ENCODE data around the gene NTRK2. TPM values are rescaled to one million over a fixed set of nuclear protein-coding genes. Genes with fewer than 3 reads are reported as not detected.

The NTRK2 gene
- total and polyA plus RNA-seq, 5 experiments from 2014 or later: not detected

- H3K27ac Mint-ChIP-seq: no peak overlapping the region
- POLR2A ChIA-PET: no interaction called here
- peaks cover 0 to 2% (median 0%) of the 10 kb centered on the region in 9 donors for H3K9me3 Mint-ChIP-seq
- ATAC-seq: no peak
- no peak for DNase-seq
- H3K4me3 Mint-ChIP-seq: no peak overlapping the region
- H3K27me3 Mint-ChIP-seq: peaks cover 1 to 5% (median 4%) of the 10 kb centered on the region in 5 donors
- no peaks in the 10 kb centered on the region for H3K36me3 Mint-ChIP-seq
- no peaks in the 10 kb centered on the region for H3K4me1 Mint-ChIP-seq
Measured at GRCh38 chr9:84943482-84944050, 274.0 kb downstream of the NTRK2 start.

- H3K27me3 Mint-ChIP-seq: peaks cover 0 to 11% (median 8%) of the 10 kb centered on the region in 5 donors
- no peaks in the 10 kb centered on the region for H3K36me3 Mint-ChIP-seq
- POLR2A ChIA-PET: no interaction called here
- H3K4me3 Mint-ChIP-seq: no peak overlapping the region
- no peaks in the 10 kb centered on the region for H3K4me1 Mint-ChIP-seq
- peak overlapping the region in 1 of 10 donors; percentile 49 for H3K27ac Mint-ChIP-seq
- DNase-seq (no peak), ATAC-seq (no peak)
- peaks cover 0 to 2% (median 0%) of the 10 kb centered on the region in 9 donors for H3K9me3 Mint-ChIP-seq
Measured at GRCh38 chr9:84945878-84946538, 276.5 kb downstream of the NTRK2 start.

DNA sequence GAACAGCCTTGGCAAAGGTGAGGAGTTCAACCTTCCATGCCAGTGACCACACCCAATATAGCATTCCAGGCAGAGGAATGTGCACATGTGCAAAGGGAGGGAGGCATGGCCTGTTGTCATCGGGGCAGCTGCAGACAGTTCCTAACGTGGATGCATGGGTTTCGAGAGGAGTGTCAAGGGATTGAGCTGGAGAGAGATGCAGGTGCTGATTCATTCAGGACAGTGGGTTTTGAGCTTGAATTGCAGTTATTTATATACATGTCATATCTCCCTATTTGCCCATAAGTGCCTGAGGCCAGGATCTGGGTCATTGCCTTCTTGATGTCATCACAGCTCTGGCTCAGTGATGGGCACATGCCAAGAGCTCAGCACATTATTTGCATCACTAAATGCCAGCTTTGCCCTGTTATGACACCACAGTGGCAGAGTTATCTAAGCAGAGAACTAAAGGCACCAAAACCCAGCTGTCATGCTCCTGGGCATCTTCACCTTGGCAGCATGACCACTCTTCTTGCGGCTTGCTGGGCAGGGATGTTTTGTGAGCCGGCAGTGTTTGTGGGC is 278.0 kb downstream of the NTRK2 start:
- H3K4me3 Mint-ChIP-seq: no peak overlapping the region
- H3K36me3 Mint-ChIP-seq: no peaks in the 10 kb centered on the region
- peaks cover 0 to 2% (median 0%) of the 10 kb centered on the region in 9 donors for H3K9me3 Mint-ChIP-seq
- H3K27ac Mint-ChIP-seq: no peak overlapping the region
- H3K27me3 Mint-ChIP-seq: peaks cover 0 to 11% (median 8%) of the 10 kb centered on the region in 5 donors
- POLR2A ChIA-PET: no interaction called here
- no peaks in the 10 kb centered on the region for H3K4me1 Mint-ChIP-seq
- DNase-seq (no peak), ATAC-seq (no peak)

DNA sequence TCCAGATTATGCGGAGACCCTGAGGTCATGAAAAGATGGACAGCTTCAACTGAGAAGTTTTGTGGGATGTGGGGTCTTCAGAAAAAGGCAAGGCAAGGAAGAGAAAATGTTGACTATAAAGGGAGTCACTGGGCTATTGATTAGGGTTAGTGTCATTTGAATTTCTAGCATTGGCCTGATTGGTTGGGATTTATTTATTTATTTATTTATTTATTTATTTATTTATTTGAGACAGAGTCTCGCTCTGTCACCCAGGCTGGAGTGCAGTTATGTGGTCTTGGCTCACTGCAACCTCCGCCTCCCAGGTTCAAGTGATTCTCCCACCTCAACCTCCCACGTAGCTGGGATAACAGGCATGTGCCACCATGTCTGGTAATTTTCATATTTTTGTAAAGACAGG is 279.7 kb downstream of the NTRK2 start:
- peaks cover 6 to 20% (median 16%) of the 10 kb centered on the region in 5 donors for H3K27me3 Mint-ChIP-seq
- H3K9me3 Mint-ChIP-seq: peaks cover 0 to 2% (median 0%) of the 10 kb centered on the region in 9 donors
- no peak for ATAC-seq

DNA sequence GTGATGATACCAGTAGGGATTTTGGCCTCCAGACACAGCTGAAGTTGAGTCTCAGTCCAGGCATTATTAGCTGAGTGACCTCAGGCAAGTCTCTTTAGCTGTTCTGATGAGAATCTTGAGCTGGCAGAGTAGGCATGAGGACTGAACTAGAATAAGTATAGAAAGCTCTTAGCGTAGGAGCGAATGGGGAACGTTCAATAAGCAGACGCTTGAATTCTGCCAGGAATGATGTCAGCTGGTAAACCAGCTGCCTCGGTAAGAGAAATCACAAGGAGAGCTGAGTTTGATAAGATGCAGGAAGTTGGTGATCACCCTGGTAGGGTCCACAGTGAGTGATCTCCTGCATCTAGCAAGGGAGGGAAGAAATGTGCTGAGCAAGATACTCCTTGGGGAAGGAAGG is 280.4 kb downstream of the NTRK2 start:
- DNase-seq (no peak), ATAC-seq (no peak)
- H3K4me1 Mint-ChIP-seq: peaks cover 0 to 5% (median 2%) of the 10 kb centered on the region in 4 donors
- H3K27me3 Mint-ChIP-seq: peaks cover 8 to 26% (median 18%) of the 10 kb centered on the region in 5 donors
- no peak overlapping the region for H3K27ac Mint-ChIP-seq
- H3K9me3 Mint-ChIP-seq: peaks cover 0 to 2% (median 0%) of the 10 kb centered on the region in 9 donors
- no peak overlapping the region for H3K4me3 Mint-ChIP-seq
- POLR2A ChIA-PET: no interaction called here
- H3K36me3 Mint-ChIP-seq: no peaks in the 10 kb centered on the region

More for the DNA sequence above, 279.7 kb downstream of the NTRK2 start:
- Mint-ChIP-seq H3K27ac (no peak overlapping the region), H3K4me3 (no peak overlapping the region), H3K36me3 (no peaks in the 10 kb centered on the region), H3K4me1 (peaks cover 0 to 4% (median 2%) of the 10 kb centered on the region in 4 donors)
- POLR2A ChIA-PET: no interaction called here
- no peak for DNase-seq

DNA sequence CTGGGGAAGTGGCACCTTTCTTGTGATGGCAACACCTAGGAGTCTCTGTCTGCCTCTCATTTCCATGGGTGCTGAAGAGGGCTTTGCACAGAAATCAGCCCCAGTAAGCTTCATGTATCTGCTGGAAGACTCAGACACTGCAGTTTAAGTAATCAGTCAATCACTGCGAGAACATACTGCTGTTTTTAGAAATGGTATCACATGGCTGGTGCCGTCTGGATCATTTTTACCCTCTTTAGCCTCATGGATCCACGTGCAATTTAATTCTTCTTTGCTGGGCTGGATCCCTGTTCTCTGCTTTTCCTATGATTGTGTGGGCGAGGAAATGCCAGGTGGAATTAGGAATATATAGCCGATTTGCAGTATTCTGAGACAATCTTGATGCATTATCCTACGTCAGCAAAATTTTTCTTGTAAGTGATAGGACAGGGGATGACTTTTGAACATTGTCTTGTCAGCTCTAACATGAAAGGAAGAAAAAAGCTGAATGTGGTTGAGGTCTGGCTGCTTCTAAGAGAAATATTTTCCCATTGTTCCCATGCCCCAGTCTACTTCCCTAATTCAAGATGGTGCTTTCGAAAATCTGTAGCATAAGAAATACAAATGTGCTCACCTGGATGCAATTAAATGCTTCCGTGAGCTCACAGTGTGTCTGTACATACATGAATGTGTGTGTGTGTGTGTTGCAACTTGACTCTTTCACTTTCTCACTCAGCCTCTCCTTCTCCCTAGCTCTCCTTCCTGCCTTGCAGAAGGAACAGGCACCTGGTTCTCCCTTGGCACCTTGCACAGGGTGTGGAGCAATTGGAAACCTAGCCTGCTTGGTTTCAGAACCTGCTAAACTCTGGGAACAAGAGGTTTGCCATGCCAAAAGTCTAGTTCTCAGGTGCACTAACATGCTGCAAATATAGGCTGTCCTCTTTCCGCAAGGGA is 281.6 kb downstream of the NTRK2 start:
- POLR2A ChIA-PET: no interaction called here
- DNase-seq: no peak
- Mint-ChIP-seq H3K4me3 (no peak overlapping the region), H3K4me1 (peaks cover 0 to 5% (median 2%) of the 10 kb centered on the region in 4 donors), H3K36me3 (no peaks in the 10 kb centered on the region), H3K27me3 (peaks cover 9 to 34% (median 19%) of the 10 kb centered on the region in 5 donors), H3K27ac (no peak overlapping the region), H3K9me3 (peaks cover 0 to 2% (median 0%) of the 10 kb centered on the region in 9 donors)
- ATAC-seq: no peak

DNA sequence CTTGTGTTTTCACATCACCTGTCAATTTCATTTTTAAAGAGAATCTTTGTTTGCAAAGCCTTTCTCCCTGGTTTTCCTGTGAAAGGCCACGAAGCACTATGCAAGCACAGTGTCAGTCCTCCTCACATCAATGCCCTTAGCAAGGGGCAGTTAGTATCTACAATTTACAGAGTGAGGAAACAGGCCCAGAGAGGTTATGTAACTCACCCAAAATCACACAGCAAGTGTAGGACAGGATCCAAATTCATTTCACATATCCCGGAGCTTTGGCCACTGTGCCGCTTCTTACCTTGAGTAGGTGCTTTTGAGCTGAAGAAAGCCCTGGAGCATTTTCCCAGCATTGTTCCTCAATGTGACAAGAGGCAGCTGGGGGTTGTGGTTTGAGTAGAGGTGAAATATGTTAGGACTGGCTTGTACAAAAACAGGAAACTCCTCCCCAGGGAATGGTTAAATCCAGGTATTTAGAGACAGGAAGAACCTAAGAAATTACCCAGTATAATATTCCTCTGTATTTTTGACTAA is 283.8 kb downstream of the NTRK2 start:
- ATAC-seq (no peak), DNase-seq (no peak)
- no peak overlapping the region for H3K4me3 Mint-ChIP-seq
- POLR2A ChIA-PET: no interaction called here
- peaks cover 13 to 42% (median 25%) of the 10 kb centered on the region in 5 donors for H3K27me3 Mint-ChIP-seq
- H3K4me1 Mint-ChIP-seq: peaks cover 0 to 5% (median 2%) of the 10 kb centered on the region in 4 donors
- no peaks in the 10 kb centered on the region for H3K36me3 Mint-ChIP-seq
- H3K9me3 Mint-ChIP-seq: peaks cover 0 to 3% (median 0%) of the 10 kb centered on the region in 9 donors
- H3K27ac Mint-ChIP-seq: no peak overlapping the region

GRCh38 chr9:84953797-84954705 is 284.5 kb downstream of the NTRK2 start:
- Mint-ChIP-seq H3K4me1 (peaks cover 0 to 5% (median 2%) of the 10 kb centered on the region in 4 donors), H3K27me3 (peaks cover 13 to 35% (median 20%) of the 10 kb centered on the region in 5 donors), H3K36me3 (no peaks in the 10 kb centered on the region), H3K9me3 (peaks cover 0 to 3% (median 0%) of the 10 kb centered on the region in 9 donors), H3K4me3 (no peak overlapping the region), H3K27ac (no peak overlapping the region)
- peak in 4 of 10 donors; percentile 8 to 19 (median 12) for DNase-seq
- ATAC-seq: no peak
- POLR2A ChIA-PET: no interaction called here

DNA sequence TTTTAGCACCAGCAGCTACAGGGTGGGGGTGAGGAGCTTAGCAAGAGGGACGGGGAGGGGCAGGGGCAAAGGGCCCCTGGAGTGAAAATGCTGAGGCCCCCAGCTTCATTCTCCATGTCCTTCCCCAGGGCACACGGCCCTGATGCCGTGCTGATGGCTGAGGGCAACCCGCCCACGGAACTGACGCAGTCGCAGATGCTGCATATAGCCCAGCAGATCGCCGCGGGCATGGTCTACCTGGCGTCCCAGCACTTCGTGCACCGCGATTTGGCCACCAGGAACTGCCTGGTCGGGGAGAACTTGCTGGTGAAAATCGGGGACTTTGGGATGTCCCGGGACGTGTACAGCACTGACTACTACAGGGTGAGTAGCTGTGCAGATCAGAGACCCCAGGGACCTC is 285.6 kb downstream of the NTRK2 start:
- Mint-ChIP-seq H3K4me1 (peaks cover 0 to 5% (median 2%) of the 10 kb centered on the region in 4 donors), H3K27ac (no peak overlapping the region), H3K36me3 (no peaks in the 10 kb centered on the region), H3K4me3 (no peak overlapping the region), H3K9me3 (peaks cover 0 to 3% (median 0%) of the 10 kb centered on the region in 9 donors), H3K27me3 (peaks cover 13 to 34% (median 20%) of the 10 kb centered on the region in 5 donors)
- POLR2A ChIA-PET: no interaction called here
- no peak for DNase-seq
- ATAC-seq: no peak

- Mint-ChIP-seq H3K4me3 (no peak overlapping the region), H3K4me1 (peaks cover 0 to 5% (median 2%) of the 10 kb centered on the region in 4 donors), H3K36me3 (no peaks in the 10 kb centered on the region), H3K27me3 (peaks cover 13 to 34% (median 20%) of the 10 kb centered on the region in 5 donors), H3K27ac (no peak overlapping the region), H3K9me3 (peaks cover 0 to 3% (median 0%) of the 10 kb centered on the region in 9 donors)
- no peak for DNase-seq
- ATAC-seq: no peak
- POLR2A ChIA-PET: no interaction called here
Measured at GRCh38 chr9:84955971-84956370, 286.4 kb downstream of the NTRK2 start.

DNA sequence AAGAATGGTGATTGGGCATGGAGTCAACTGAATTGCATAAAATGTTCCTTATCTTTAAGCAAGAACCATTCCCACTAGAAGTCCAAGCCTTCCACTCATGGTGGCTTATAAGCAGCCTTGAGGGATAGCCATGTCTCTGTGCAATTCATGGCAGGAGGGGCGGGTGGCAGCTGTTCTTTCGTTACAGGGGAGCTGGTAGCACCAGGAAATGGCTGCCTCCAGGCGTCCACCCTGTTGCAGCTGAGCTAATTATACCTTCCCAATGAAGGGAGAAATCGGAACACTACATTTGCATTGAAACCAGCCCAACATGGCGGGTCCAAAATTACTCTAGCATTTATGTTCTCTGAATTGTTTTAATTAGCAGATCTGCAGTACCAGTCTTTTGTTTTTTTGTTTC is 289.8 kb downstream of the NTRK2 start:
- no peak for ATAC-seq

More for the DNA sequence above, 289.8 kb downstream of the NTRK2 start:
- POLR2A ChIA-PET: no interaction called here
- Mint-ChIP-seq H3K9me3 (peaks cover 0 to 3% (median under 1%) of the 10 kb centered on the region in 9 donors), H3K4me1 (peaks cover 0 to under 1% (median 0%) of the 10 kb centered on the region in 4 donors), H3K4me3 (no peak overlapping the region), H3K27me3 (peaks cover 7 to 23% (median 14%) of the 10 kb centered on the region in 5 donors), H3K36me3 (no peaks in the 10 kb centered on the region), H3K27ac (no peak overlapping the region)
- no peak for DNase-seq

All from naive thymus-derived CD8-positive, alpha-beta T cell (primary cell).